OCI-LY1 (cell line): ENCODE results near the gene MARK1.

ENCODE experiments used
- EZH2 ChIP-seq: fragments of 200-600 bp; sonication (generic), shearing (Covaris generic); IDR thresholded peaks from 2 replicates; pipeline ENCODE4 v1.8.0; 2017; ENCODE audit warnings: borderline replicate concordance, mixed run types, mild to moderate bottlenecking, antibody characterized with exemption, low read length, moderate library complexity, mixed read lengths
- TF ChIP-seq, protein P1 (sequence below): fragments of 200-600 bp; sonication (generic), shearing (Covaris generic); IDR thresholded peaks from 2 replicates; pipeline ENCODE4 v1.5.1; 2017; ENCODE audit warnings: mild to moderate bottlenecking, antibody characterized with exemption, low read length, moderate library complexity, mixed read lengths

DNA sequence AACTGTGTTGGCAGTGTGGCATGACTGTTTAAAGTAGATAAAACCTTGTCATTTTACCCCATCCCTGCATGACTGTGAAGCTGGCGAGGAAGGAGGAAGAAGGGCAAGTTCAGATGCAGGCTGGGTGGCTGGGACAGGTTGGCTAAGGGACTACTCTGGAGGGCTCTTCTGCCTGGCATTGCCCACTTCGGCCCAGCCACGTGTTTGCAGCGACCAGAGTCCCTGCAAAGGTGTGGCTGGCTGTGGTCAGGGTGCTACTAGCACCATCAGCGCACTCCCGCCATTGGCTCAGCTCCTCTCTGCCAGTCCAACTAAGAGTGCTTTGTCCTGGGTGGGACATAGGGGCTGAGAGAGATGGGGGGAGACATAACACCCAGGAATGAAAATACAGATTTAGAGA lies 169.4 kb downstream of the MARK1 start:
- TF ChIP-seq, protein P1, sequence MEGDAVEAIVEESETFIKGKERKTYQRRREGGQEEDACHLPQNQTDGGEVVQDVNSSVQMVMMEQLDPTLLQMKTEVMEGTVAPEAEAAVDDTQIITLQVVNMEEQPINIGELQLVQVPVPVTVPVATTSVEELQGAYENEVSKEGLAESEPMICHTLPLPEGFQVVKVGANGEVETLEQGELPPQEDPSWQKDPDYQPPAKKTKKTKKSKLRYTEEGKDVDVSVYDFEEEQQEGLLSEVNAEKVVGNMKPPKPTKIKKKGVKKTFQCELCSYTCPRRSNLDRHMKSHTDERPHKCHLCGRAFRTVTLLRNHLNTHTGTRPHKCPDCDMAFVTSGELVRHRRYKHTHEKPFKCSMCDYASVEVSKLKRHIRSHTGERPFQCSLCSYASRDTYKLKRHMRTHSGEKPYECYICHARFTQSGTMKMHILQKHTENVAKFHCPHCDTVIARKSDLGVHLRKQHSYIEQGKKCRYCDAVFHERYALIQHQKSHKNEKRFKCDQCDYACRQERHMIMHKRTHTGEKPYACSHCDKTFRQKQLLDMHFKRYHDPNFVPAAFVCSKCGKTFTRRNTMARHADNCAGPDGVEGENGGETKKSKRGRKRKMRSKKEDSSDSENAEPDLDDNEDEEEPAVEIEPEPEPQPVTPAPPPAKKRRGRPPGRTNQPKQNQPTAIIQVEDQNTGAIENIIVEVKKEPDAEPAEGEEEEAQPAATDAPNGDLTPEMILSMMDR: no peak
- TF ChIP-seq EZH2: no peak
